HG03571 (cell line): ENCODE measurements around the gene CAV1.
"Not testable (repeated sequence)": the region's sequence is repeated elsewhere in the genome, so short reads cannot be mapped to it uniquely, and the experiment has no call there.

Experiments
- ATAC-seq: cut with Tn5 transposase; IDR thresholded peaks from one replicate; pipeline ENCODE4 v1.9.1; 2021; ENCODE audit not compliant: unreplicated experiment

CAV1 gene

GRCh38 chr7:116524609-116525297 lies at the start of gene CAV1:
CAV1 (plus strand) TSS chr7:116525036; CDS start chr7:116525063, 27 bp downstream.
- ATAC-seq = peak; percentile 27

GRCh38 chr7:116477625-116478024 lies 47.2 kb upstream of the CAV1 start:
- no peak for ATAC-seq

- ATAC-seq = no peak
These were observed 46.0 kb upstream of the CAV1 start for GRCh38 chr7:116478834-116479233.

- ATAC-seq = no peak
These were observed 41.4 kb upstream of the CAV1 start for GRCh38 chr7:116483271-116483942.

GRCh38 chr7:116484389-116484788 lies 40.4 kb upstream of the CAV1 start:
- not testable (repeated sequence) for ATAC-seq

GRCh38 chr7:116487907-116488521 lies 36.8 kb upstream of the CAV1 start:
- ATAC-seq = no peak

GRCh38 chr7:116490351-116490750 lies 34.5 kb upstream of the CAV1 start:
- ATAC-seq = no peak

- no peak for ATAC-seq
These were observed 32.8 kb upstream of the CAV1 start for GRCh38 chr7:116491887-116492653.

- ATAC-seq = no peak
These were observed 32.2 kb upstream of the CAV1 start for GRCh38 chr7:116492654-116493109.

- ATAC-seq = no peak
These were observed 31.4 kb upstream of the CAV1 start for GRCh38 chr7:116493449-116493848.

- no peak for ATAC-seq
These were observed 30.4 kb upstream of the CAV1 start for GRCh38 chr7:116494472-116494871.

- no peak for ATAC-seq
These were observed 29.1 kb upstream of the CAV1 start for GRCh38 chr7:116495736-116496135.

GRCh38 chr7:116496653-116497052 lies 28.2 kb upstream of the CAV1 start:
- no peak for ATAC-seq

GRCh38 chr7:116497708-116498107 lies 27.1 kb upstream of the CAV1 start:
- no peak for ATAC-seq

- no peak for ATAC-seq
These were observed 25.4 kb upstream of the CAV1 start, which contains the start of gene CAV2 for GRCh38 chr7:116499168-116500077. CAV2 (plus strand) TSS chr7:116499738; CDS start chr7:116499782, 44 bp downstream.

- ATAC-seq = no peak
These were observed 24.6 kb upstream of the CAV1 start for GRCh38 chr7:116500078-116500853.

GRCh38 chr7:116501425-116502167 lies 23.2 kb upstream of the CAV1 start:
- no peak for ATAC-seq

- no peak for ATAC-seq
These were observed 22.4 kb upstream of the CAV1 start for GRCh38 chr7:116502201-116503096.
